ENCODE measurements around the gene KTN1.

The KTN1 gene

DNA sequence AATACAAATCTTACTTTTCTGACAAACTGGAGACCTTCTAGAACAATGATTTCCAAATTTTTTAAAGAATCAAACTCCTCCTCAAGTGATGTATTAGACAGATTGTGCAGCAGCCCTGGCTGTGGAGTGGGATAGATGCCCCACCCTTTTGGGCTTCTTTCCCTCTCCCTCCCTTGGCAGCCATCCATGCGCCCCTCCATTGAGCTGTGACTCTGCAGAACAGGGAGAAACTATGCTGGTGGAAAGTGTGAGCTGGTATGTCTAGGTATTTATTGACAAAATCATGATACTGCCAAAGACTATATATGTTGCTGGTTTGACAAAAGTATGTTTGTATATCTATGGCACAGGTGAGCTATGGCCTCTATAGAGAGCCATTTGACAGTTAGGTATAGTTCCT lies 138.5 kb downstream of the KTN1 start:
- DNase-seq, result no peak

DNA sequence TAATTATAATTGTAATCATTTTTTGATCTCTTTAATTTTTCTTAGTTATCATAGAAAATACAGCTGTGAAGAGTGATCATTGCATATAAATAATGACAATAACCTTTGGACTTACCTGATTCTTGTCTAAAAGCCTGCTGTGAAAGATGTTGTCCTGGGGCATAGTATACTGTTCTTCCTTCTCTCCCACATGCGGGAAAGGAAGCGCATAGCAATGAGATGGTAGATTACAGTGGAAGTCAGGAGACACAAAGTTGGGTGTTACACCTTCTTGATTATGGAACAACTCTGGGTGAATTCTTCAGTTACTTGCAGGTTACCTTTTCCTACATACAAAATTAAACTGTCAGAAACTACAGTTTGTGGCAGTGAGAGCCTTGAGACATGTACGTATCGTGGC lies 140.8 kb downstream of the KTN1 start:
- DNase-seq, result no peak

DNA sequence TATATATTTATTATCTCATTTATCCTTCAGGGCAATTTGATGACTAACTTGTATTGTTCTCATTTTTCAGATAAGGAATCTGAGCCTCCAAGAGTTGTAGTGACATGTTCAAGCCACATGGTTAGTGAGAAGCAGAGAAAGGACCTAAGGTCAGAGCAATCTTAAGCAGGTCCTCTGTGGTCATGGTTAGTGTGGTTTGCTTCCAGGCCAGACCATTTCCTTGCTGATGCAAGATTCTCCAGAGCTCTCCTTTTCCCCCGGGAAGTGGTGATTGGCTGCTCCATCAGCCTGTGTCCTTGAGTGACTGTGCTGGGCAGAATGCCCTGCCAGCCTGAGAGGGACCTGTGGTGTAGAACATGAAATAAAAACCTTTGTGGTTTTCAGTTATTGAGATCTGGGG lies 141.3 kb downstream of the KTN1 start:
- DNase-seq, result no peak

DNA sequence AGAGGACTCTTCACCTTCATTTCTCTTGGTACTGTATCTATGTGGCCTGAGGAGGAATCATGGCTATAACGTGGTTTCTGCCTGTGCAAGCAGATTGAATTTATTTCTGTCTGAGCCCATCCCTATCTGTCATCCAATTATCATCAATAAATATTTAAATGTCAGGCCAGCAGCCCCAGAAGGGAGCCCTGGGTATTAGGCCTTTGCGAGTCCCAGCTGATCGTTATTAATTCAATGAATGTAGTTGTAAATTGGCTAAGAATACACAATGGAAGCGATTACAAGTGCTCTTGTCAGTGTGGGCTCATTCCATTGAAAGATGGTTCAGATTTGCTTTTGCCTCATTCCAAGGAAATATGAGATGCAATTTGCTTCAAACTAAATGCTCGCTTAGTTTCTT lies 142.0 kb downstream of the KTN1 start:
- no peak for DNase-seq

DNA sequence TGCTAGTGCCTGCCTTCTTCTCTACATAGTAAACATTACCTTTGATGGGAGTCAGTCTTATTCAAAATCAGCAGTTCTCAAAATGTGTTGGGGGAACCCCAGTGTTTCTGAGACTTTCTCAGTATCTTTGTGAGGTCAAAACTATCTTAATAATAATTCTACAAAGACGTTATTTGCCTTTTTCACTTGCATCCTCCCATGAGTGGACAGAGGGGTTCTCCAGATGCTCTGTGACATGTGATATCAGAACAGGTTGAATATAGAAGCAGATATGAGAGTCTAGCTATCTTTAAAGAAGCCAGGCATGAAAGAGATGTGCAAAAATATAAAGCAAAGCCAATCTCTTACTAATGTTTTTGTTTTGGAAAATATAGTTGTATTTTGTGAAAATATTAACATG lies 144.7 kb downstream of the KTN1 start:
- DNase-seq, result no peak

DNA sequence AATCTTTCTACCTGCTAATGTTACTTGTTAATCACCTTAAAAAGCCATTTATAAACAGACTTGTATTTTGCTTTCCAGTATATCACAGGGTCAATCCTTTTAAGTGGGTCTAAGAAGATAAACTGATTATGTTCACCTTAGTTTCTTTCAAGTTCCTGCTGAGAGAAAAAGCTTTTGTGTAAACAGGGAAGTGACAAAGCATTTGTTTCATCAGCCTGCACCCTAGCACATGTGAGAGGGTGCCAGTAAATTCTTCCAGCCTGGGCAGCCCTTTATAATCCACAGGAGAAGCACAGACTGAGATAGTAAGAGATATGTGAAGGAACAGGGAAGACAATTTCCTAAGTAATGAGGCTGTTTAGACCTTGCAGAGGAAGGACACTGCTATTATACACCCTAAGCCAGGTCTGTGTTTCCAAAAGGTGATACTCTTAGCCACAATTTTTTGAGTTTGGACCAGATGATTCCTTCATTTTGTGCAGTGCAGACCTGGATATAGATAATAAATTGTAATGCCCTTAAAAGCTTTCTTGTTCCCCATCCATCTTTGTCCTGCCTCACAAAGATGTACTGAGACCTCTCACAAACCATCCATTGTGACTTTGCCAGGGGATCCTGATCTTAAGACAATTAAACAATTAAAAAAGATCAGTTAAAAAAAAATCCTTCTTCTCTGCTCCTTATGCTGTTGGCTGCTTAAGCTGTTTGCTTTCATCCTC lies 150.7 kb downstream of the KTN1 start:
- DNase-seq, result no peak

DNA sequence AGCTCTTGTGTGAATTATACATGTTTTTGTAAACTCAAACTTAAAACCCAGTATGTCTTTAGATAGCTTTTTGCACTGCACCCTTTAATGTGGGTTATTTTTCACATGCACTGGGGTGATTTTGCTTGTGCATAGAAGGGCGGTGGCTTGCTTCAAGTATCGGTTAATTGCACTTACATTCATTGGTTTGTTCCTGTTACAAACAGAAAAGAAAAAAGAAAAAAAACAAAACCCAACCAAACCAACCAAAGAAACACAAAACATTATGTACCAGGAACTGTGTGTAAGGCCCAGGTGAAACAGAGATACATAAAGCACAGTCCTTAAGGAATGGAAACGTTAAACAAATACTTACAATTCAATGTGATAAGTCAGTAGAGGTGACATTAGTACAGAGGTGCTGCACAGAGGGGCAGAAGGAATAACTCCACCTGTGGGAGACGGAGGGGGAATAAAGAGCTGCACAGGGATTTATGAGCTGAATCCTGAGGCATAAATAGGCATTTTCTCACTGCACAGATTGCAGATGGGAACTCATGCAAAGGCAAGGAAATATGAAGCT lies 151.4 kb downstream of the KTN1 start:
- DNase-seq, result no peak

DNA sequence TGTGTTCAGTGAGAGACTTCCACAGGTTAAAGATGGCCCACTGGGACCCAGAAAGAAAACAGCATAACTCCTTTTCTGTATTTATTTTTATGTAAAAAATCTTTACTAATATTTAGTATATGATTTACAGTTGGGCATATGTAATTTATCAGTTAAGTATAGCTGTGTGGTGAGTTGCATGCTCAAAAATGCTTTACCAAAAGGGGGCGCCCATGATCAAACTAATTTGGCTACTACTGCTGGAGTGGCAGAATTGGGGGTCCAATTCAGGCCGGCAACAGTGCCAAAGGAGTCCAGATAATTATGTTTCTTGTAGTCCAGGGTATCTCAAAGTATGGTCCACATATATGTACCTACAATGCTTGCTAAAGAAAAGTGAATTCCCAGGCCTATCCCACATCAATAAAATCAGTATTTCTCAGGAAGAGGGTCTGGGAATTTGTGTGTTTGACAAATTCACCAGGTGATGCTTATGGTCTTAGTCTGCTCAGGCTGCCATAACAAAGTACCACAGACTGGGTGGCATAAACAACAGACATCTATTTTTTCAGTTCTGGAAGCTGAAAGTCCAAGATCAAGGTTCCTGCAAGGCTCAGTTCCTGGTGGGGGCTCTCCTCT lies 152.0 kb downstream of the KTN1 start:
- DNase-seq, result peak; percentile 58

DNA sequence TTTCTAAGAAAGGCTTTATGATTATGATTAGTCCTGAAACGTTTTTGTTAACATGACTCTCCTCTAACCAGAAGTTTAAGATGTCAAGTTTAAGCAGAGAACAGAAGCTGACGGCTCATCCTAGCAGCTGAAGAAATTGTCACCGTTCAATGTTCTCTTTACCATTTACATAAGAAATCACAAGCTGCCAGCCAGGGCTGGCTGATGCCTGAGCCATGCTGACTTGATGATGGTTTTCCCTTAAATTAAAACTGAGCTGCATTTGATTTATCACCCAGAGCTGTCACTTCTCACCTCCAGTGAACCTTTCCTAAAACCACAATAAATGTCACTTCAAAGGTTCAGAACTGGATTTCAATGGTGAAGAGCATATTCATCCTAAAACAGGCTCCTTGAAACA lies 153.6 kb downstream of the KTN1 start:
- DNase-seq, result no peak
